NAMALWA (cell line): Measurements from ENCODE around the gene ARID3A.

Experiments used
- DNase-seq: peaks from one replicate; pipeline ENCODE4 v3.0.0-alpha.2; 2015; ENCODE audit warnings: low spot score

The ARID3A gene

GRCh38 chr19:912181-913079 lies 13.4 kb upstream of the ARID3A start:
- DNase-seq = no peak

GRCh38 chr19:913080-913748 lies 12.6 kb upstream of the ARID3A start, which contains the start of gene R3HDM4:
R3HDM4 (minus strand) TSS chr19:913219; CDS start chr19:913157, 62 bp downstream.
- DNase-seq = peak; percentile 71

- DNase-seq = no peak
Measured at GRCh38 chr19:916645-917322, 9.1 kb upstream of the ARID3A start.

- peak; percentile 62 for DNase-seq
Measured at GRCh38 chr19:917323-918151, 8.3 kb upstream of the ARID3A start, which contains the start of gene KISS1R. KISS1R (plus strand) TSS chr19:917333; CDS start chr19:917503, 170 bp downstream.

- DNase-seq = no peak
Measured at GRCh38 chr19:918152-918437, 7.7 kb upstream of the ARID3A start.

GRCh38 chr19:918481-919198 lies 7.2 kb upstream of the ARID3A start:
- no peak for DNase-seq

- DNase-seq = no peak
Measured at GRCh38 chr19:919199-920050, 6.4 kb upstream of the ARID3A start.

GRCh38 chr19:920051-920864 lies 5.6 kb upstream of the ARID3A start:
- peak; percentile 49 for DNase-seq

- DNase-seq = peak; percentile 67
Measured at GRCh38 chr19:924553-925086, 1.2 kb upstream of the ARID3A start.

GRCh38 chr19:925087-925525 lies 729 bp upstream of the ARID3A start:
- DNase-seq = no peak

- no peak for DNase-seq
Measured at GRCh38 chr19:926323-926588, 421 bp downstream of the ARID3A start.

- DNase-seq = peak; percentile 82
Measured at GRCh38 chr19:926589-927350, 935 bp downstream of the ARID3A start.

- DNase-seq = no peak
Measured at GRCh38 chr19:927351-927779, 1.5 kb downstream of the ARID3A start.

- no peak for DNase-seq
Measured at GRCh38 chr19:927780-928401, 2.1 kb downstream of the ARID3A start.

- DNase-seq = no peak
Measured at GRCh38 chr19:928471-929202, 2.8 kb downstream of the ARID3A start.

GRCh38 chr19:929203-929890 lies 3.5 kb downstream of the ARID3A start:
- no peak for DNase-seq

GRCh38 chr19:929891-930258 lies 4.0 kb downstream of the ARID3A start:
- no peak for DNase-seq
